ENCODE results near the gene ZNF30.
"Not testable (repeated sequence)": the region's sequence is repeated elsewhere in the genome, so short reads cannot be mapped to it uniquely, and the experiment has no call there.

ZNF30 gene

DNA sequence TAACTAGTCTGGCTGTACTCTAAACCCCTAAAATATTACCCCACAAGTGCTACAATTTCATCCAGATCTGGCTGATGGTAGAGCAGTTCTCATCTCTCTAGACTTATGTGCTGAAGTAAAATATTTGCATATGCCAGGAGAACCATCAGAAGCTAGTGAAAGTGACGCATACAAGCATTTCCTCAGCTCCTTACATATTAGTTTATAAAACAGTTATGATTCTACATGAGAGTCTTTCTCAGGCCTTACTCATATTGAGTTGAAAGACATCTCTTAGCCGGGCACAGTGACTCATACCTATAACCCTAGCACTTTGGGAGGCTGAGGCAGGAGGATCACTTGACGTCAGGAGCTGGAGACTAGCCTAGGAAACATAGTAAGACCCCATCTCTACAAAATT is 15.9 kb upstream of the ZNF30 start:
- DNase-seq (ENCODE audit: insufficient read length, low spot score) (no peak), FAIRE-seq (no peak)
- TF ChIP-seq, protein P1, sequence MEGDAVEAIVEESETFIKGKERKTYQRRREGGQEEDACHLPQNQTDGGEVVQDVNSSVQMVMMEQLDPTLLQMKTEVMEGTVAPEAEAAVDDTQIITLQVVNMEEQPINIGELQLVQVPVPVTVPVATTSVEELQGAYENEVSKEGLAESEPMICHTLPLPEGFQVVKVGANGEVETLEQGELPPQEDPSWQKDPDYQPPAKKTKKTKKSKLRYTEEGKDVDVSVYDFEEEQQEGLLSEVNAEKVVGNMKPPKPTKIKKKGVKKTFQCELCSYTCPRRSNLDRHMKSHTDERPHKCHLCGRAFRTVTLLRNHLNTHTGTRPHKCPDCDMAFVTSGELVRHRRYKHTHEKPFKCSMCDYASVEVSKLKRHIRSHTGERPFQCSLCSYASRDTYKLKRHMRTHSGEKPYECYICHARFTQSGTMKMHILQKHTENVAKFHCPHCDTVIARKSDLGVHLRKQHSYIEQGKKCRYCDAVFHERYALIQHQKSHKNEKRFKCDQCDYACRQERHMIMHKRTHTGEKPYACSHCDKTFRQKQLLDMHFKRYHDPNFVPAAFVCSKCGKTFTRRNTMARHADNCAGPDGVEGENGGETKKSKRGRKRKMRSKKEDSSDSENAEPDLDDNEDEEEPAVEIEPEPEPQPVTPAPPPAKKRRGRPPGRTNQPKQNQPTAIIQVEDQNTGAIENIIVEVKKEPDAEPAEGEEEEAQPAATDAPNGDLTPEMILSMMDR (IDR thresholded peaks at IDR 0.05; ENCODE audit: insufficient read depth, missing control alignments), result no peak

DNA sequence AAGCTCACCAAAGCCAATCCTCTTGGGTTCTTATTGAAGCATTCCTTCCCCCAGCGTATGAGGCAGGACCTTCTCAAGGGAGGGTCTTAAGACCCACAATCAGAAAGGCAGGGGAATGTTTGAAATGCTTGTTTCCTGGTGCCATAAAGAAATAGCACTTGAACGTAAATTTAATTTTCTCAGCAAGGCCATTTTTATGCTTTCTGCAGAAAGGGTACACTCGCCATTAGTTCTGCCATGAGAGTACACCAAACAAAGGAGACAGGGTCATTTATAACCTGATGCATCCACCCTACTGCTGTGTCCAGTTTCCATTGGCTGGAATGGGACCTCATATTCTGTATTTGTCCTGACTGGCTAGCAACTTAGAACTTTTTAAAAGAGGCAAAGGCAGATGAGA is 9.6 kb upstream of the ZNF30 start:
- DNase-seq (ENCODE audit: insufficient read length, low spot score); FAIRE-seq: not testable (repeated sequence)

DNA sequence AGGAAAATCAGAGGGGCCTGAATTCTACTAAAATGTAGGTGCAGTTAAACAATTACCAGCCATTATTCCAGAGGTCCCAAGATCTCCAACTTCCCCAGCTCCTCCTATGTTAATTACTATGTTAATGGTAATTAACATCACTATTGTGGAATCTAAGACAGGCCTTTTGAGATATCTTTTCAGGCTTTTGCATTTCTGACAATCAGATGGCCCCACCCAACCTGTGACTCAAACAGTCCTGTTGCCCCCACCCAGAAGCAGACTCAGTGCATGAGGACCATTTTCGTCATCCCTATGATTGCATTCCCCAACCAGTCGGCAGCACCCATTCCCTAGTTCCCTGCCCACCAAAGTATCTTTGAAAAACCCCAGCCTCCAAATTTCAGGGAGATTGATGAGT is 8.5 kb upstream of the ZNF30 start:
- FAIRE-seq (no peak), DNase-seq (ENCODE audit: insufficient read length, low spot score) (no peak)
- TF ChIP-seq, protein P1 (IDR thresholded peaks at IDR 0.05; ENCODE audit: insufficient read depth, missing control alignments), result no peak

DNA sequence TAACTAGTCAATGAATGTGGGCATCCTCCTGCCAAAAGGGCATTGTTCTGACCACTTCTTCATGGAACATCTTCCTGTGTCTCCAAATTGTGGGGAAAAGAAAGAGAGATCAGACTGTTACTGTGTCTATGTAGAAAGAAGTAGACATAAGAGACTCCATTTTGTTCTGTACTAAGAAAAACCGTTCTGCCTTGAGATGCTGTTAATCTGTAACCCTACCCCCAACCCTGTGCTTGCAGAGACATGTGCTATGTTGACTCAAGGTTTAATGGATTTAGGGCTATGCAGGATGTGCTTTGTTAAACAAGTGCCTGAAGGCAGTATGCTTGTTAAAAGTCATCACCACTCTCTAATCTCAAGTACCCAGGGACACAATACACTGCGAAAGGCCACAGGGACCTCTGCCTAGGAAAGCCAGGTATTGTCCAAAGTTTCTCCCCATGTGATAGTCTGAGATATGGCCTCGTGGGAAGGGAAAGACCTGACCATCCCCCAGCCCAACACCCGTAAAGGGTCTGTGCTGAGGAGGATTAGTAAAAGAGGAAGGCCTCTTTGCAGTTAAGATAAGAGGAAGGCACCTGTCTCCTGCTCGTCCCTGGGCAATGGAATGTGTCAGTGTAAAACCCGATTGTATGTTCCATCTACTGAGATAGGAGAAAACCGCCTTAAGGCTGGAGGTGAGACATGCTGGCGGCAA is 6.5 kb upstream of the ZNF30 start:
- not testable (repeated sequence) for FAIRE-seq; DNase-seq (ENCODE audit: insufficient read length, low spot score)

DNA sequence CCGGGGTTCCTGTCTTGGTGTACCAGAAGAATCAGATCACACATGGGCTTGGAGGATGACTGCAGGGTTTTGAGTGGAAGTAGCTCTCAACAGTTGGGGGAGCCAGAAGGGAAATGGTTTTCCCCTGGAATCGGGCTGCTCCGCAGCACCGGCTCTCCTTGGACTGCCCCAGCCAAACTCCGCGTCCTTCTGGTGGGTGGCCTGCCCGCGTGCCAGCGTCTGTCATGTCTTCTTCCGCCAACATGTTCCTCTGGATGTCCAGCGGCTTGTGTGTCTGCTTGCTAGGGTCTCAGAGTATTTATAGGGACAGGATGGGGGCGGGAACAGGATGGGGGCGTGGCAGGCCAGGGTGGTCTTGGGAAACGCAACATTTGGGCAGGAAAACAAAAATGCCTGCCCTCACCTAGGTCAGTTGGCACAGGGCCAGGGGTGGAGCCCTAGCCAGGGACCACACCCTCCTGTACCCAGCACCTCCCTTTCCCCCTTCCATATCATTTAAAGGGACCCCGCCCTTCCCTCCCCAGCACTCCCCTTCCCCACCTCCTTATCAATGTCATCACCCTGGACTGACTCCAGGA is 1.3 kb upstream of the ZNF30 start:
- DNase-seq (ENCODE audit: insufficient read length, low spot score), result no peak
- TF ChIP-seq, protein P1 (IDR thresholded peaks at IDR 0.05; ENCODE audit: insufficient read depth, missing control alignments), result no peak
- no peak for FAIRE-seq

DNA sequence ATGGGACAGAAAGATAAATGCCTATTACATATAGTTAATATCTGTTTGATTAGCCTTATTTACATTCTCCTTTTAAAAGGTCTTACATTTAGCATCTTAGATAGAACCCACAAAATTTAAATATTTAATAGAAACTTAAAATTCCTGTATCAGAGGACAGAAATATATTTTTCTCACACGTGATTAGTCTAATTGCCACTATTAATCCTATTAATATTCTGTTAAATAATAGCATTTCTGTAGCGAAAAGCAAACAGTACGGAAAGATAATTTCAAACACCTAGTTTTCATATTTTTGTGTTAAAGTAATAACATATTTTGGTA is 380 bp upstream of the ZNF30 start:
- TF ChIP-seq, protein P1 (IDR thresholded peaks at IDR 0.05; ENCODE audit: insufficient read depth, missing control alignments), result no peak
- FAIRE-seq (no peak), DNase-seq (ENCODE audit: insufficient read length, low spot score) (no peak)

DNA sequence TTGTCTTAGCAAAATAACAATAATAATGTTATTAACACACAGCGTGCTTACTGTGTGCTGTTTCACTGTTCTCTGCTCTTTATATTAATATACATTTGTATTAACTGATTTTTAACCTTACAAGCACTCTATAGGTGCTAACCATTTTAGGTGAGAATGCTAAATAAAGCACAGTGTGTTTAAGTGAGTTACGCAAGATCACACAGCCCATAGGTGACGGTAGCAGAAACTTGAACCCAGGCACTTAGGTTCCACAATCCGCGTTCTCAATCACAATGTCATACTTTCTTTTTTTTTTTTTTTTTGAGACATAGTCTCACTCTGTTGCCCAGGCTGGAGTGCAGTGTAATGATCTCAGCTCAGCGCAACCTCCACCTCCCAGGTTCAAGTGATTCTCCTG is 5.8 kb downstream of the ZNF30 start:
- FAIRE-seq, result no peak
- no peak for DNase-seq (ENCODE audit: insufficient read length, low spot score)
- TF ChIP-seq, protein P1 (IDR thresholded peaks at IDR 0.05; ENCODE audit: insufficient read depth, missing control alignments), result no peak

DNA sequence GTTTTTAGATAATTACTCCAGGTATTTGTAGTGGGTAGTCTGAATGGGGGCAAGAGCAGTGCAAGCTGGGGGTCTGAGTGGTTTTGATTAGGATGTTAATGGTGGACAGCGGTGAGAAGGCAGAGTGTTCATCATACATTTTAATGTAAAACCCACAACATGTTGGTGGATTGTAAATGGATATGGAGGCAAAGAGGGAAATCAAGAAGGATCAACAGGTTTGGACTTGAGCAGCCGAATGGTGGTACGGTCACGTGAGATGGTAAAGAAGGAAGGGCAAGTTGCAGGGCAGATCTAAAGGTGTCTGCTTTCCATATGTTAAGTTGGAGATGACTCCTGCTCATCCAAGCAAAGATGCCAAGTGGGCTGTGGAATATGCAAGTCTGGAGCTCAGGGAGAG is 9.5 kb downstream of the ZNF30 start:
- TF ChIP-seq, protein P1 (IDR thresholded peaks at IDR 0.05; ENCODE audit: insufficient read depth, missing control alignments), result no peak
- DNase-seq (ENCODE audit: insufficient read length, low spot score) (no peak), FAIRE-seq (no peak)
